ENCODE results near the gene GIMAP5. TPM values are rescaled to one million over a fixed set of nuclear protein-coding genes. Genes with fewer than 3 reads are reported as not detected.

Gene GIMAP5
- total RNA-seq (2014; rRNA removed; shearing (Covaris generic)) = not detected in 2 replicates

- no peak for DNase-seq (ENCODE audit: low spot score)
These were observed at the start of gene GIMAP5 for GRCh38 chr7:150737265-150738055. TSS of gene GIMAP5 (plus strand) at chr7:150737418. CDS start at chr7:150740885, 3,467 bp downstream.

- DNase-seq (ENCODE audit: low spot score) = no peak
These were observed 48.6 kb upstream of the GIMAP5 start for GRCh38 chr7:150688630-150689029.

GRCh38 chr7:150695654-150696053 lies 41.6 kb upstream of the GIMAP5 start:
- no peak for DNase-seq (ENCODE audit: low spot score)

- no peak for DNase-seq (ENCODE audit: low spot score)
These were observed 34.0 kb upstream of the GIMAP5 start for GRCh38 chr7:150703209-150703608.

GRCh38 chr7:150715293-150715692 lies 21.9 kb upstream of the GIMAP5 start:
- DNase-seq (ENCODE audit: low spot score) = no peak

- DNase-seq (ENCODE audit: low spot score) = no peak
These were observed 21.5 kb upstream of the GIMAP5 start for GRCh38 chr7:150715738-150716137.

- no peak for DNase-seq (ENCODE audit: low spot score)
These were observed 20.9 kb upstream of the GIMAP5 start, which contains the start of gene GIMAP1 for GRCh38 chr7:150716368-150716767. TSS of gene GIMAP1 (plus strand) at chr7:150716613. CDS start at chr7:150719048, 2,435 bp downstream.

- no peak for DNase-seq (ENCODE audit: low spot score)
These were observed 20.3 kb upstream of the GIMAP5 start for GRCh38 chr7:150716939-150717338.

GRCh38 chr7:150717814-150718420 lies 19.3 kb upstream of the GIMAP5 start:
- no peak for DNase-seq (ENCODE audit: low spot score)

GRCh38 chr7:150719436-150719835 lies 17.8 kb upstream of the GIMAP5 start:
- DNase-seq (ENCODE audit: low spot score) = no peak

- DNase-seq (ENCODE audit: low spot score) = no peak
These were observed 17.0 kb upstream of the GIMAP5 start for GRCh38 chr7:150719960-150720891.

GRCh38 chr7:150721970-150722373 lies 15.2 kb upstream of the GIMAP5 start:
- no peak for DNase-seq (ENCODE audit: low spot score)

GRCh38 chr7:150722431-150722931 lies 14.7 kb upstream of the GIMAP5 start:
- DNase-seq (ENCODE audit: low spot score) = no peak

GRCh38 chr7:150723467-150723866 lies 13.8 kb upstream of the GIMAP5 start:
- DNase-seq (ENCODE audit: low spot score) = no peak

- no peak for DNase-seq (ENCODE audit: low spot score)
These were observed 9.8 kb upstream of the GIMAP5 start for GRCh38 chr7:150727381-150727780.

GRCh38 chr7:150728011-150728410 lies 9.2 kb upstream of the GIMAP5 start:
- DNase-seq (ENCODE audit: low spot score) = no peak

- no peak for DNase-seq (ENCODE audit: low spot score)
These were observed 8.6 kb upstream of the GIMAP5 start for GRCh38 chr7:150728609-150729008.

GRCh38 chr7:150731916-150732315 lies 5.3 kb upstream of the GIMAP5 start:
- no peak for DNase-seq (ENCODE audit: low spot score)

GRCh38 chr7:150732786-150733481 lies 4.3 kb upstream of the GIMAP5 start:
- DNase-seq (ENCODE audit: low spot score) = no peak

- no peak for DNase-seq (ENCODE audit: low spot score)
These were observed 3.6 kb upstream of the GIMAP5 start for GRCh38 chr7:150733482-150734095.

GRCh38 chr7:150734254-150734653 lies 3.0 kb upstream of the GIMAP5 start:
- DNase-seq (ENCODE audit: low spot score) = no peak

All from A172 (cell line).